Hematopoietic multipotent progenitor cell treated with erythropoietin and hydrocortisone succinate and interleukin-3 and kit ligand, for 8 days (in vitro differentiated cells): ENCODE results near the gene MDK.

Experiments used
- DNase-seq: peaks from one replicate; pipeline ENCODE4 v3.0.0-alpha.2; 2015

The MDK gene

GRCh38 chr11:46407635-46408034 is 26.2 kb downstream of the MDK start:
- no peak for DNase-seq

- no peak for DNase-seq
These were observed 27.0 kb downstream of the MDK start for GRCh38 chr11:46408407-46408986.

DNA sequence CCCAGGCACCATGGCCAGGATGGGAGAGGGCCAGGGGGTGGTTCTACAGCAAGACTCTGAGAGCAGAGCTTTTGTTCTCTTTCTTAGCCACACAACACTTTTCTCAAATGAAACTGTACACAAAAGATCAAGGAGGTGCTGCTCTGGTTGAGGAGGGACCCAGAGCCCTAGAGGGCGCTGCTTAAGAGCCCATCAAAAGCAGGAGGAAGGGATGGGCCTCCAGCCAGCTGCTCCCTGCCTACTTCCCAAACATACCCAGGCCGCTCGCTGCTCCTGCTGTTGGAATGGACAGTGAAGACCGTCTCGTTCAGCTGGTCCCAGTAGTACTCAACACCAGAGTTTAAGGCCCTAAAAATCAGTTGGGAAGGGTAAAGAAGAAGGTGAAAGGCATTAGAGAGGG is 28.6 kb downstream of the MDK start:
- DNase-seq, result no peak

GRCh38 chr11:46413760-46414465 is 32.4 kb downstream of the MDK start:
- DNase-seq, result no peak

DNA sequence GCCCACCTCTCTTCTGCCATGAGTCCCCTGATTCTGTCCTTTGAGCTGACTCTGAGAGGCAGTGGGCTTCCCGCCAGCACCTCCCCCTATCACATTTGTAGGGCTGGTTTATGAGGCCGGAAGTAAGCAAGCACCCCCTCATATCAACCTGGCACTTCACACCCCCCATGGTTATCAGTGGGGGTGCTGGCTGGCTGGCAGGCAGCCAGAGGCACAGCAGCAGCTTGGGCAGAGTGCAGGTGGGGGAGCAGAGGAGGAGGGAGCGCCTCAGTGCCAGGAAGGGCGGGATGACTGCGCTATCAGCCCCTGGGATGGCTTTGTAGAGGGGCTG is 33.0 kb downstream of the MDK start:
- peak; percentile 84 for DNase-seq

GRCh38 chr11:46414879-46415278 is 33.4 kb downstream of the MDK start:
- no peak for DNase-seq

- no peak for DNase-seq
These were observed 36.2 kb downstream of the MDK start for GRCh38 chr11:46417711-46418110.

- DNase-seq, result no peak
These were observed 37.3 kb downstream of the MDK start for GRCh38 chr11:46418751-46419150.

GRCh38 chr11:46420513-46420912 is 39.0 kb downstream of the MDK start:
- DNase-seq, result no peak

DNA sequence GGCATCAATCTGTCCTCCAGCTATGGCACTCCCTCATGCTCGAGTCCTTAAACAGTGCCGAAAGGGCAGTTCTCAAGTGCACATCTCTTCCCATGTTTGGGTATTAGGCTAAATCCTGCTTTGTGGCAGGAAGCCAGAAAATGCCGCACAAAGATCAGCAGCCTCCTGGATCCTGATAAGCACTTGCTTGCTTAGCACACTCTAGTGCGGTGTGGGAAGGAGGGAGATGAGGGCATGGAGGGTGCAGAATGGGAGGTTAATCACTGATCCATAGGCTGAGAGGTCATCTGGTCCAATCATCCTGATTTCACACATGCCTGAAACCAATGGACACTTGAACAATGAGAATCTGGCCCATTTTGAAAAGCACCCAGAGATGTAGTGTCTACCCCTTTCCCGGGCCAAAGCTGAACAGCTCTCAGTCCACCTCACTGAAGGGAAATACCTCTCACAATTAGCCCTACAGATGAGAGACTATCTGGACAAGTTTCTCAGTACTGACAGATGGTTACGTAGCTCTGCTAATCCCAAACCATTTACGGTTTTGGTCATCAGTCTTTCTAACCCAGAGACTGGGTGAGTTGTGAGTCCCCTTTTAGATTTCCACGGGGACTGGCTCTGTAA is 39.9 kb downstream of the MDK start:
- DNase-seq, result peak; percentile 14

- no peak for DNase-seq
These were observed 41.1 kb downstream of the MDK start for GRCh38 chr11:46422588-46422987.

GRCh38 chr11:46426233-46426991 is 44.9 kb downstream of the MDK start:
- no peak for DNase-seq

GRCh38 chr11:46427364-46427763 is 45.9 kb downstream of the MDK start:
- no peak for DNase-seq

DNA sequence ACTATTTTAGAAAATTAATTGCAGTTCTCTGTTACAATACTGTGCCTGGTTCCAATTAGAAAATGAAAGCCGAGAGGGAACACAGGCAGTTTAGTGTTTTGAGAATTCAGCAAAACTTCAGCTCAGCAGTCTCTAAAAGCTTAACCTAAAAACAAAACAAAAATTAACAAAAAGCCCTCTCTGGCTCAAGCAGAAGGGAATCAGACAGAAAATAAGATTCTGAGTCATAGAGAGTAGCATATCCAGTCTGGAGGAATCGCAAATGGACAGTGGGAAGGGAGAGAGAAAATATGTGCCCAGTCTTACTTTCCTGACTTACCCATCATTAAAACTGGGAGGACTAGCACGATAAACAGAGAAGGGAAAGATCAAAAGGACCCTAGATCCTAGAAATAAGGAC is 48.2 kb downstream of the MDK start:
- no peak for DNase-seq

DNA sequence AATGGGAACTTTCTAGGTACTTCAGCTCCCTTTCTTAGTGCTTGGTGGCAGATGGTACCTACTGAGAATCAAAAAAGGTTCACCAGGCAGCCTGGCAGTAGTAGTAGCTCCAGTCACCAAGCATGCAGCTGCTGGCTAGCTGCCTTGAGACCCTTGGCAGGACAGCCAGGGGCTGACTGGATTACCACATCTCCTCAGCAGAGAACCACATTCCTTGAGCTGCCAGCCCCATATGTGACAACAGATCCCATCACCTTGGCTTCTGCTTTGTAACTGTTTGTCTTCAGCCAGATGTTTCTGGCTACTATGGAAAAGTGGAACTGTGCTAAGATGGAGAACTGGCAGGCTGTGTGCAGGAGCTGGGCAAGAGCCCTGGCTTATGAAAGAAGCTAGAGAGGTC is 49.7 kb downstream of the MDK start:
- no peak for DNase-seq
